ENCODE data around the gene KDR.

KDR gene

GRCh38 chr4:55079451-55080173, 45.8 kb downstream of the KDR start:
- no peak for DNase-seq (ENCODE audit: low read depth in 2 of 2)

GRCh38 chr4:55078987-55079386, 46.4 kb downstream of the KDR start:
- DNase-seq (ENCODE audit: low read depth in 2 of 2), result no peak

GRCh38 chr4:55077577-55077976, 47.8 kb downstream of the KDR start:
- DNase-seq (ENCODE audit: low read depth in 2 of 2), result no peak

- DNase-seq (ENCODE audit: low read depth in 2 of 2), result no peak
These were observed 49.3 kb downstream of the KDR start for GRCh38 chr4:55075823-55076716.

- no peak for DNase-seq (ENCODE audit: low read depth in 2 of 2)
These were observed 50.0 kb downstream of the KDR start for GRCh38 chr4:55075376-55075775.

GRCh38 chr4:55074386-55074785, 51.0 kb downstream of the KDR start:
- no peak for DNase-seq (ENCODE audit: low read depth in 2 of 2)

- no peak for DNase-seq (ENCODE audit: low read depth in 2 of 2)
These were observed 53.4 kb downstream of the KDR start for GRCh38 chr4:55071951-55072350.

- no peak for DNase-seq (ENCODE audit: low read depth in 2 of 2)
These were observed 56.1 kb downstream of the KDR start for GRCh38 chr4:55069248-55069647.

GRCh38 chr4:55068522-55068921, 56.9 kb downstream of the KDR start:
- no peak for DNase-seq (ENCODE audit: low read depth in 2 of 2)

GRCh38 chr4:55066018-55066417, 59.4 kb downstream of the KDR start:
- DNase-seq (ENCODE audit: low read depth in 2 of 2), result no peak

GRCh38 chr4:55055529-55055928, 69.9 kb downstream of the KDR start:
- DNase-seq (ENCODE audit: low read depth in 2 of 2), result no peak

- DNase-seq (ENCODE audit: low read depth in 2 of 2), result no peak
These were observed 73.9 kb downstream of the KDR start for GRCh38 chr4:55051532-55051931.

GRCh38 chr4:55050418-55050950, 74.9 kb downstream of the KDR start:
- no peak for DNase-seq (ENCODE audit: low read depth in 2 of 2)

- DNase-seq (ENCODE audit: low read depth in 2 of 2), result no peak
These were observed 87.1 kb downstream of the KDR start for GRCh38 chr4:55038176-55038890.

- no peak for DNase-seq (ENCODE audit: low read depth in 2 of 2)
These were observed 87.7 kb downstream of the KDR start for GRCh38 chr4:55037728-55038127.

- DNase-seq (ENCODE audit: low read depth in 2 of 2), result no peak
These were observed 89.0 kb downstream of the KDR start for GRCh38 chr4:55036405-55036804.

GRCh38 chr4:55035892-55036291, 89.5 kb downstream of the KDR start:
- no peak for DNase-seq (ENCODE audit: low read depth in 2 of 2)

- no peak for DNase-seq (ENCODE audit: low read depth in 2 of 2)
These were observed 92.1 kb downstream of the KDR start for GRCh38 chr4:55033296-55033695.

GRCh38 chr4:55032788-55033187, 92.6 kb downstream of the KDR start:
- no peak for DNase-seq (ENCODE audit: low read depth in 2 of 2)

- no peak for DNase-seq (ENCODE audit: low read depth in 2 of 2)
These were observed 93.2 kb downstream of the KDR start for GRCh38 chr4:55032179-55032578.

- DNase-seq (ENCODE audit: low read depth in 2 of 2), result no peak
These were observed 94.2 kb downstream of the KDR start for GRCh38 chr4:55031158-55031557.

- DNase-seq (ENCODE audit: low read depth in 2 of 2), result no peak
These were observed 94.8 kb downstream of the KDR start for GRCh38 chr4:55030589-55030988.

Data from stimulated activated CD8-positive, alpha-beta memory T cell treated with anti-CD3 and anti-CD28 coated beads, Interleukin-2, amount 100 ng/mL, for 1 hour (primary cell).